ENCODE data around the gene EXOC2. TPM values are rescaled to one million over a fixed set of nuclear protein-coding genes. Genes with fewer than 3 reads are reported as not detected.

The EXOC2 gene
- total RNA-seq, 1 donor from 2014 or later = 22.6 TPM

- no peak overlapping the region for H3K27ac Mint-ChIP-seq (ENCODE audit: unreplicated experiment)
Observed at GRCh38 chr6:626236-626635, 66.7 kb downstream of the EXOC2 start.

GRCh38 chr6:624979-625378 is 68.0 kb downstream of the EXOC2 start:
- H3K4me3 Mint-ChIP-seq = no peak overlapping the region
- no peak for TF ChIP-seq CTCF (conservative IDR thresholded peaks at IDR 0.05)
- H3K27ac Mint-ChIP-seq (ENCODE audit: unreplicated experiment) = peak overlapping the region; percentile 97
- H3K27me3 Mint-ChIP-seq (ENCODE audit: low read depth) = no peaks in the 10 kb centered on the region
- peaks cover 5% of the 10 kb centered on the region for H3K36me3 Mint-ChIP-seq (ENCODE audit: low read depth)
- DNase-seq (ENCODE audit: low read depth, low spot score) = no peak
- peaks cover 3% of the 10 kb centered on the region for H3K4me1 Mint-ChIP-seq
- H3K9me3 Mint-ChIP-seq = no peaks in the 10 kb centered on the region

More at GRCh38 chr6:626236-626635, 66.7 kb downstream of the EXOC2 start:
- Mint-ChIP-seq H3K4me1 (peaks cover 3% of the 10 kb centered on the region), H3K9me3 (no peaks in the 10 kb centered on the region), H3K4me3 (no peak overlapping the region), H3K27me3 (ENCODE audit: low read depth) (no peaks in the 10 kb centered on the region), H3K36me3 (ENCODE audit: low read depth) (peaks cover 4% of the 10 kb centered on the region)
- TF ChIP-seq CTCF (conservative IDR thresholded peaks at IDR 0.05) = no peak
- DNase-seq (ENCODE audit: low read depth, low spot score) = no peak

GRCh38 chr6:622462-622861 is 70.5 kb downstream of the EXOC2 start:
- peaks cover 3% of the 10 kb centered on the region for H3K4me1 Mint-ChIP-seq
- DNase-seq (ENCODE audit: low read depth, low spot score) = no peak
- H3K27me3 Mint-ChIP-seq (ENCODE audit: low read depth) = no peaks in the 10 kb centered on the region
- no peak overlapping the region for H3K27ac Mint-ChIP-seq (ENCODE audit: unreplicated experiment)
- no peaks in the 10 kb centered on the region for H3K9me3 Mint-ChIP-seq
- no peak overlapping the region for H3K4me3 Mint-ChIP-seq
- H3K36me3 Mint-ChIP-seq (ENCODE audit: low read depth) = peaks cover 8% of the 10 kb centered on the region
- TF ChIP-seq CTCF (conservative IDR thresholded peaks at IDR 0.05) = no peak

- H3K27ac Mint-ChIP-seq (ENCODE audit: unreplicated experiment) = no peak overlapping the region
- DNase-seq (ENCODE audit: low read depth, low spot score) = no peak
- no peak for TF ChIP-seq CTCF (conservative IDR thresholded peaks at IDR 0.05)
- no peak overlapping the region for H3K4me3 Mint-ChIP-seq
- no peaks in the 10 kb centered on the region for H3K9me3 Mint-ChIP-seq
- H3K4me1 Mint-ChIP-seq = peaks cover 3% of the 10 kb centered on the region
- peaks cover 12% of the 10 kb centered on the region for H3K36me3 Mint-ChIP-seq (ENCODE audit: low read depth)
- no peaks in the 10 kb centered on the region for H3K27me3 Mint-ChIP-seq (ENCODE audit: low read depth)
Observed at GRCh38 chr6:621931-622330, 71.0 kb downstream of the EXOC2 start.

- Mint-ChIP-seq H3K27me3 (ENCODE audit: low read depth) (no peaks in the 10 kb centered on the region), H3K36me3 (ENCODE audit: low read depth) (peaks cover 15% of the 10 kb centered on the region), H3K4me1 (peaks cover 3% of the 10 kb centered on the region), H3K27ac (ENCODE audit: unreplicated experiment) (no peak overlapping the region), H3K4me3 (no peak overlapping the region), H3K9me3 (no peaks in the 10 kb centered on the region)
- no peak for DNase-seq (ENCODE audit: low read depth, low spot score)
- TF ChIP-seq CTCF (conservative IDR thresholded peaks at IDR 0.05) = no peak
Observed at GRCh38 chr6:620950-621349, 72.0 kb downstream of the EXOC2 start.

- peaks cover 2% of the 10 kb centered on the region for H3K4me1 Mint-ChIP-seq
- no peaks in the 10 kb centered on the region for H3K27me3 Mint-ChIP-seq (ENCODE audit: low read depth)
- peaks cover 16% of the 10 kb centered on the region for H3K36me3 Mint-ChIP-seq (ENCODE audit: low read depth)
- no peak for DNase-seq (ENCODE audit: low read depth, low spot score)
- H3K4me3 Mint-ChIP-seq = no peak overlapping the region
- no peak overlapping the region for H3K27ac Mint-ChIP-seq (ENCODE audit: unreplicated experiment)
- H3K9me3 Mint-ChIP-seq = no peaks in the 10 kb centered on the region
- TF ChIP-seq CTCF (conservative IDR thresholded peaks at IDR 0.05) = no peak
Observed at GRCh38 chr6:620166-620565, 72.8 kb downstream of the EXOC2 start.

Measured in neural crest cell (in vitro differentiated cells).